IMR-90 (cell line): ENCODE measurements around the gene CSNK2A3.

Experiments used
- BHLHE40 ChIP-seq: fragments of 150-350 bp; IDR thresholded peaks from 2 replicates; pipeline ENCODE4 v1.6.1; 2016; ENCODE audit warnings: mild to moderate bottlenecking, low read depth, low read length
- CEBPB ChIP-seq: IDR thresholded peaks from 2 replicates; pipeline ENCODE4 v1.6.1; 2012; ENCODE audit warnings: low read depth, low read length, improper control_type of control experiment
- CHD1 ChIP-seq: IDR thresholded peaks from 2 replicates; pipeline ENCODE4 v1.6.1; 2012; ENCODE audit warnings: low read depth, low read length, improper control_type of control experiment
- MAFK ChIP-seq: IDR thresholded peaks from 2 replicates; pipeline ENCODE4 v1.6.1; 2012; ENCODE audit warnings: low read depth, low read length, improper control_type of control experiment
- MAZ ChIP-seq: IDR thresholded peaks from 2 replicates; pipeline ENCODE4 v1.6.1; 2012; ENCODE audit warnings: low read depth, mild to moderate bottlenecking, low read length, improper control_type of control experiment, moderate library complexity, borderline replicate concordance
- MXI1 ChIP-seq: IDR thresholded peaks from 2 replicates; pipeline ENCODE4 v1.6.1; 2012; ENCODE audit warnings: low read depth, mild to moderate bottlenecking, low read length, moderate library complexity, borderline replicate concordance
- POLR2A ChIP-seq: IDR thresholded peaks from 2 replicates; pipeline ENCODE4 v1.6.1; 2012; ENCODE audit warnings: mild to moderate bottlenecking, low read depth, low read length
- RAD21 ChIP-seq: IDR thresholded peaks from 2 replicates; pipeline ENCODE4 v1.6.1; 2012; ENCODE audit warnings: low read length, improper control_type of control experiment
- RCOR1 ChIP-seq: IDR thresholded peaks from 2 replicates; pipeline ENCODE4 v1.6.1; 2012; ENCODE audit warnings: mild to moderate bottlenecking, low read length, improper control_type of control experiment; ENCODE audit not compliant: insufficient replicate concordance
- RFX5 ChIP-seq: IDR thresholded peaks from 2 replicates; pipeline ENCODE4 v1.8.0; 2012; ENCODE audit warnings: low read depth, mild to moderate bottlenecking, low read length, moderate library complexity
- SMC3 ChIP-seq: fragments of 150-350 bp; IDR thresholded peaks from 2 replicates; pipeline ENCODE4 v1.6.1; 2016; ENCODE audit warnings: low read depth, mild to moderate bottlenecking, antibody characterized with exemption, low read length, moderate library complexity
- TF ChIP-seq, protein P1 (sequence below): conservative IDR thresholded peaks from 2 replicates; pipeline ENCODE4 v1.5.1; 2012; ENCODE audit warnings: mild to moderate bottlenecking, low read depth, low read length, improper control_type of control experiment
- TF ChIP-seq, protein P2 (sequence below): fragments of 150-350 bp; IDR thresholded peaks from 2 replicates; pipeline ENCODE4 v1.6.1; 2017; ENCODE audit warnings: mild to moderate bottlenecking, antibody characterized with exemption, low read length, low read depth

DNA sequence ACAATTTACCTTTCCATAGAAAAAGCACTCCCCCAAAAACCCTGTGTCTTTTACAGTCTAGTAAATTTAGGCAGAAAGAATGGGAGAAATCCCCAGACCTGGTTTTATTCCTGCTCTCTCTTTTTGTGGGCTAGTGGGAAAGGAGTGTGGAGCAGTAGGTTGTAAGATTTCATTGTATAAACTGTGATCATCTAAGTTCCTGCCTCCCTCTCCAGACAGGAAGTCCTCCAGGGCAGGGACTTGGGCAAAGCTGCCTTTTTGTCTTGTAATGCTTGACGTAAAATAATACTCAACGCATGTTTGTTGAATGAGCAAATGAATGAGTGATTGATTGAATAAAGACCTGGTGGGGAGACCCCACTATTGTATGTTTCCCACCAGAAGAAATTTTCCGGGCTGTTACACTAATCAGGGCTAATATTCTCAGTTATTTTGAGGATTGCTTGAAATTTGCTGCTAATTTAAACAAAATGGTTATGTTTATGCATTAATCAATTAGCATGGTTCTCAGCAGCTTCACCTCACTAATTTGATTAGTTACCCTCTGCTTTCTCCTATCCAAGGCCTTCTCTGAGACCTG, 36.3 kb downstream of the CSNK2A3 start:
- no peak for TF ChIP-seq POLR2A
- TF ChIP-seq, protein P1, sequence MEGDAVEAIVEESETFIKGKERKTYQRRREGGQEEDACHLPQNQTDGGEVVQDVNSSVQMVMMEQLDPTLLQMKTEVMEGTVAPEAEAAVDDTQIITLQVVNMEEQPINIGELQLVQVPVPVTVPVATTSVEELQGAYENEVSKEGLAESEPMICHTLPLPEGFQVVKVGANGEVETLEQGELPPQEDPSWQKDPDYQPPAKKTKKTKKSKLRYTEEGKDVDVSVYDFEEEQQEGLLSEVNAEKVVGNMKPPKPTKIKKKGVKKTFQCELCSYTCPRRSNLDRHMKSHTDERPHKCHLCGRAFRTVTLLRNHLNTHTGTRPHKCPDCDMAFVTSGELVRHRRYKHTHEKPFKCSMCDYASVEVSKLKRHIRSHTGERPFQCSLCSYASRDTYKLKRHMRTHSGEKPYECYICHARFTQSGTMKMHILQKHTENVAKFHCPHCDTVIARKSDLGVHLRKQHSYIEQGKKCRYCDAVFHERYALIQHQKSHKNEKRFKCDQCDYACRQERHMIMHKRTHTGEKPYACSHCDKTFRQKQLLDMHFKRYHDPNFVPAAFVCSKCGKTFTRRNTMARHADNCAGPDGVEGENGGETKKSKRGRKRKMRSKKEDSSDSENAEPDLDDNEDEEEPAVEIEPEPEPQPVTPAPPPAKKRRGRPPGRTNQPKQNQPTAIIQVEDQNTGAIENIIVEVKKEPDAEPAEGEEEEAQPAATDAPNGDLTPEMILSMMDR, result no peak
- no peak for TF ChIP-seq CEBPB
- no peak for TF ChIP-seq RCOR1
- no peak for TF ChIP-seq MXI1
- TF ChIP-seq, protein P2, sequence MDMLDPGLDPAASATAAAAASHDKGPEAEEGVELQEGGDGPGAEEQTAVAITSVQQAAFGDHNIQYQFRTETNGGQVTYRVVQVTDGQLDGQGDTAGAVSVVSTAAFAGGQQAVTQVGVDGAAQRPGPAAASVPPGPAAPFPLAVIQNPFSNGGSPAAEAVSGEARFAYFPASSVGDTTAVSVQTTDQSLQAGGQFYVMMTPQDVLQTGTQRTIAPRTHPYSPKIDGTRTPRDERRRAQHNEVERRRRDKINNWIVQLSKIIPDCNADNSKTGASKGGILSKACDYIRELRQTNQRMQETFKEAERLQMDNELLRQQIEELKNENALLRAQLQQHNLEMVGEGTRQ, result no peak
- no peak for TF ChIP-seq SMC3
- no peak for TF ChIP-seq CHD1
- TF ChIP-seq MAFK, result no peak
- no peak for TF ChIP-seq RAD21
- TF ChIP-seq RFX5, result no peak
- TF ChIP-seq BHLHE40, result no peak
- TF ChIP-seq MAZ, result no peak
